Lower leg skin (tissue), 4 donors: ENCODE measurements around the gene DMKN. TPM values are rescaled to one million over a fixed set of nuclear protein-coding genes. Genes with fewer than 3 reads are reported as not detected.

Experiments
- DNase-seq, 2 donors: peaks; one replicate each; pipeline ENCODE4 v3.0.0-alpha.2; 2019; ENCODE audit warnings: low spot score in 2 of 2
- H3K4me3 ChIP-seq: fragments of 200-600 bp; sonication (generic); 2 replicates; pipeline ENCODE4 v1.5.1; 2017; ENCODE audit warnings: mild to moderate bottlenecking, low read depth; ENCODE audit not compliant: poor library complexity, severe bottlenecking
- CTCF ChIP-seq, 3 donors: fragments of 450-650 bp; IDR thresholded peaks; one replicate each; pipeline ENCODE4 v1.5.1; 2016; ENCODE audit warnings: antibody characterized with exemption in 3 of 3, mild to moderate bottlenecking in 3 of 3, moderate library complexity in 2 of 3
- POLR2A ChIP-seq, 2 donors: fragments of 450-650 bp; IDR thresholded peaks; one replicate each; pipeline ENCODE4 v1.6.1; 2016 to 2017; ENCODE audit warnings: antibody characterized with exemption in 2 of 2, mild to moderate bottlenecking in 1 of 2, moderate library complexity in 1 of 2
- WGBS, 2 donors: methylation state at CpG; one replicate each; pipeline ENCODE4 v1.1.5; 2018; 5-methylcytosine and 5-hydroxymethylcytosine counted together
- intact Hi-C: fragments of 100-400 bp; cut with DNase I; formaldehyde crosslinking; loops from one replicate; pipeline ENCODE4 v1.15.0; 2023; ENCODE audit warnings: low total_unique reads
- total RNA-seq, 4 donors: library from RNA; depleted of rRNA; stranded (reverse); fragments of >200 nt; gene quantifications; one replicate each; pipeline ENCODE4 v1.1.0, GENCODE V29; 2016

Gene DMKN
- total RNA-seq, 4 donors from 2014 or later, result 5,221 to 8,616 (median 5,967) TPM

- WGBS, 2 donors, result 42 to 48% methylated on average over 9 of the region's 9 CpGs
- intact Hi-C loops, result loop anchor here (10.0 kb wide), 1 partner anchor 136 kb away; the partner anchor contains the start of gene FFAR3
- H3K4me3 ChIP-seq, result no peak within 1 kb of the TSS
- DNase-seq, result no peak
- TF ChIP-seq POLR2A (IDR thresholded peaks at IDR 0.05), result no peak
- no peak for TF ChIP-seq CTCF (IDR thresholded peaks at IDR 0.05)
Measured at GRCh38 chr19:35490364-35490763, 23.1 kb downstream of the DMKN start, which contains the start of gene KRTDAP. KRTDAP (minus strand) TSS chr19:35490464; CDS start chr19:35490442, 22 bp downstream.

- TF ChIP-seq CTCF (IDR thresholded peaks at IDR 0.05) (no peak), POLR2A (IDR thresholded peaks at IDR 0.05) (no peak)
- DNase-seq, result no peak
- intact Hi-C loops, result no loop called here
- H3K4me3 ChIP-seq, result no peak overlapping the region
- WGBS, 2 donors, result 84 to 86% methylated on average over 16 of the region's 16 CpGs
Measured at GRCh38 chr19:35488677-35489076, 24.8 kb downstream of the DMKN start.

DNA sequence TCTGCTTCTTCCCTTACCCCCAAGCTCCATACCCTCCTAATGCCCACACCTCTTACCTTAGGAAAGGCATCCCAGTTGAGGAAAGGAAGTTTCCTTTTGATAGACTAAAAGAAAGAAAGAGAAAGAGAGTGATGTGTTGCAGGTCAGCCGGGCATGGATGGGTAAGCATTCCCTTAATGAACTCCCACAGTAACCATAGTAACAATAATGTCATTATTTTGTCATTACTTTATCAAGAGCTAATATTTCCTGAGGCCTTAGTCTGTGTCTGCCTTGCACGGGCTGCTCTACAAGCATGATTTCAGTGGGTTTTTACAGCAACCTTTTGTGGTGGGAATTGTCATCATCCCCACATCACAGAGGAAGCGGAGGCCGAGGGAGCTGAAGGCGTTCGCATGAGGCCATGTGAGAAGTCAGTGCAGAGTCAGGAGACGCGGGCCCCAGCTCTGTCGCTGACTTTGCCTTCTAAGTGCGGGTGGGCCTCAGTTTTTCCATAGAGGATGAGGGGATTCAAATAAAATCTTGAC lies 25.7 kb downstream of the DMKN start:
- intact Hi-C loops, result no loop called here
- no peak overlapping the region for H3K4me3 ChIP-seq
- TF ChIP-seq POLR2A (IDR thresholded peaks at IDR 0.05) (no peak), CTCF (IDR thresholded peaks at IDR 0.05) (no peak)
- no peak for DNase-seq
- WGBS, 2 donors, result 93% methylated on average over 10 of the region's 10 CpGs

DNA sequence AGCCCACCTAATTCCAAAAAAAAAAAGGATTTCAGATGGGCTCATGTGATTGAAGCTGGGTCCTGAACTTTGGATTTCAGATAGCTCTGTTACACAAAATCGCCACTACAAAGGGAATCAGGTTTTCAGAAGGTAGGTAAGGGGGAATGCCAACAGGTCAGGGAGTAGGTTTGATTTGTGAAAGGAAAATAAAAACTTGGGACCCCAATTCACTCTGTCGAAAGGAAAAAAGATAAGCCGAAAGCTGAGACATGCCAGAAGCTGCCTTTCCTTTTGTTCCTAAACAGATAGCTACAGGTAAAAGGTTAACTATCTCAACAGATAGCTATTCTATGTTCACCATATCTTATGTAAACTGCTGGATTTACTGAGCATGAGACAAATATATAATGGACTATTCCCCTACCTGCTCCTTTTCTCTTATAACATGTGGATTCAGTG lies 27.2 kb downstream of the DMKN start:
- DNase-seq, result no peak
- TF ChIP-seq CTCF (IDR thresholded peaks at IDR 0.05) (no peak), POLR2A (IDR thresholded peaks at IDR 0.05) (no peak)
- intact Hi-C loops, result no loop called here
- 86 to 89% methylated on average over 3 of the region's 3 CpGs for WGBS, 2 donors
- no peak overlapping the region for H3K4me3 ChIP-seq

- DNase-seq, result no peak
- intact Hi-C loops, result no loop called here
- TF ChIP-seq CTCF (IDR thresholded peaks at IDR 0.05), result no peak
- WGBS, 2 donors, result 58 to 62% methylated on average over 7 of the region's 7 CpGs
- no peak overlapping the region for H3K4me3 ChIP-seq
Measured at GRCh38 chr19:35484252-35485036, 29.0 kb downstream of the DMKN start.
